K562 (cell line): Measurements from ENCODE around the gene ADAM10.

ENCODE experiments used
- CBX8 ChIP-seq: fragments of 200-600 bp; sonication (generic); IDR thresholded peaks from 2 replicates; pipeline ENCODE4 v1.6.1; 2012; ENCODE audit warnings: borderline replicate concordance, mixed run types, low read depth, mild to moderate bottlenecking, moderate library complexity, mixed read lengths, low read length, control low read depth, inconsistent platforms; ENCODE audit not compliant: poor library complexity, severe bottlenecking; ENCODE audit errors: extremely low read depth
- GATA2 ChIP-seq: sonication (generic); formaldehyde crosslinking; IDR thresholded peaks from 2 replicates; pipeline ENCODE4 v1.4.0; 2020; ENCODE audit warnings: mild to moderate bottlenecking, missing genetic modification reagents
- HNRNPL ChIP-seq: fragments of 200-400 bp; formaldehyde crosslinking; IDR thresholded peaks from 2 replicates; pipeline ENCODE4 v1.6.1; 2017; ENCODE audit warnings: low read depth, mild to moderate bottlenecking, low read length
- KLF6 ChIP-seq: fragments of 250-450 bp; sonication (Bioruptor Pico); IDR thresholded peaks from 2 replicates; pipeline ENCODE4 v1.4.0; 2020; ENCODE audit warnings: mild to moderate bottlenecking, moderate library complexity, borderline replicate concordance
- SRSF1 ChIP-seq: fragments of 200-400 bp; formaldehyde crosslinking; IDR thresholded peaks from 2 replicates; pipeline ENCODE4 v1.6.1; 2017; ENCODE audit warnings: mild to moderate bottlenecking, low read depth, low read length, moderate library complexity
- TF ChIP-seq, protein P1 (sequence below): sonication (generic); formaldehyde crosslinking; IDR thresholded peaks from 2 replicates; pipeline ENCODE4 v1.8.0; 2023; ENCODE audit warnings: mild to moderate bottlenecking, missing genetic modification reagents
- TF ChIP-seq, protein P2 (sequence below), 3 experiments: IDR thresholded peaks in 2 of 3; conservative IDR thresholded peaks in 1 of 3; 2 replicates each; pipeline ENCODE4 v1.5.1; 2011 to 2012; ENCODE audit warnings: low read length in 3 of 3, mild to moderate bottlenecking in 3 of 3, control low read depth in 2 of 3, improper control_type of control experiment in 1 of 3, inconsistent platforms in 1 of 3, low read depth in 1 of 3, mixed read lengths in 1 of 3, moderate library complexity in 1 of 3; ENCODE audit not compliant: insufficient read depth in 2 of 3
- TF ChIP-seq, protein P3 (sequence below): fragments of 450-650 bp; formaldehyde crosslinking; IDR thresholded peaks from 2 replicates; pipeline ENCODE4 v1.4.0; 2022; ENCODE audit warnings: missing genetic modification characterization

DNA sequence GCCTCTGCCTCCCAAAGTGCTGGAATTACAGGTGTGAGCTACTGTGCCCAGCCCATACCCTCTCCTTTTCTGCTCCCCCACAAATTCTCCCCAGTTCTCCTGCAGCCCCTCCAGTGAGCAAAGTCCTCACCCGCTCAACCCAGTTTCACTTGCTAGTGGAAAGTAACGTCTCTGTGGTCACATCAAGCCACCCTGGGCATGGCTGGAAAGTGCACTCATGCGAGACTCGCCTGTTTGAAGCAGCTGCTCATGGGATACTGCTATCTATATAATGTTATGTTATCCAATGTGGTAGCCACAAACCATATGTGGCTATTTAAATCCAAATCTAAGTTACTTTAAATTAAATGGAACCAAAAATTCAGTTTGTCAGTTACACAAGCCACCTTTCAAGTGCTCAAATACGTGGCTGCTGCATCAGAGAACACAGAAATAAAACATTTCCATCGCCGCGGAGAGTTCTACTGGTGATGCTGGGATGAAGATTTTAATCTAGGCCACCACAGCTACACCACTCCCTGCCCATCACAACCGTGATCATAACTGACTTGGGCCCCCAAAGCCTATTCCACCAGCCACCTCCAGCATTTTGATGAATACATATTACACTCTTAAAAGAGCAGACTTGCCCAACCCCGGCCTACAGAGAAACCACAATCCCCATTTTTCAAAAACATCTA lies 198.3 kb downstream of the ADAM10 start:
- TF ChIP-seq SRSF1: no peak
- TF ChIP-seq, protein P1, sequence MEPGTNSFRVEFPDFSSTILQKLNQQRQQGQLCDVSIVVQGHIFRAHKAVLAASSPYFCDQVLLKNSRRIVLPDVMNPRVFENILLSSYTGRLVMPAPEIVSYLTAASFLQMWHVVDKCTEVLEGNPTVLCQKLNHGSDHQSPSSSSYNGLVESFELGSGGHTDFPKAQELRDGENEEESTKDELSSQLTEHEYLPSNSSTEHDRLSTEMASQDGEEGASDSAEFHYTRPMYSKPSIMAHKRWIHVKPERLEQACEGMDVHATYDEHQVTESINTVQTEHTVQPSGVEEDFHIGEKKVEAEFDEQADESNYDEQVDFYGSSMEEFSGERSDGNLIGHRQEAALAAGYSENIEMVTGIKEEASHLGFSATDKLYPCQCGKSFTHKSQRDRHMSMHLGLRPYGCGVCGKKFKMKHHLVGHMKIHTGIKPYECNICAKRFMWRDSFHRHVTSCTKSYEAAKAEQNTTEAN (CRISPR knock-in tag): no peak
- TF ChIP-seq GATA2: no peak
- no peak for TF ChIP-seq CBX8
- no peak for TF ChIP-seq KLF6 (CRISPR knock-in tag)
- TF ChIP-seq, protein P2, sequence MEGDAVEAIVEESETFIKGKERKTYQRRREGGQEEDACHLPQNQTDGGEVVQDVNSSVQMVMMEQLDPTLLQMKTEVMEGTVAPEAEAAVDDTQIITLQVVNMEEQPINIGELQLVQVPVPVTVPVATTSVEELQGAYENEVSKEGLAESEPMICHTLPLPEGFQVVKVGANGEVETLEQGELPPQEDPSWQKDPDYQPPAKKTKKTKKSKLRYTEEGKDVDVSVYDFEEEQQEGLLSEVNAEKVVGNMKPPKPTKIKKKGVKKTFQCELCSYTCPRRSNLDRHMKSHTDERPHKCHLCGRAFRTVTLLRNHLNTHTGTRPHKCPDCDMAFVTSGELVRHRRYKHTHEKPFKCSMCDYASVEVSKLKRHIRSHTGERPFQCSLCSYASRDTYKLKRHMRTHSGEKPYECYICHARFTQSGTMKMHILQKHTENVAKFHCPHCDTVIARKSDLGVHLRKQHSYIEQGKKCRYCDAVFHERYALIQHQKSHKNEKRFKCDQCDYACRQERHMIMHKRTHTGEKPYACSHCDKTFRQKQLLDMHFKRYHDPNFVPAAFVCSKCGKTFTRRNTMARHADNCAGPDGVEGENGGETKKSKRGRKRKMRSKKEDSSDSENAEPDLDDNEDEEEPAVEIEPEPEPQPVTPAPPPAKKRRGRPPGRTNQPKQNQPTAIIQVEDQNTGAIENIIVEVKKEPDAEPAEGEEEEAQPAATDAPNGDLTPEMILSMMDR (IDR thresholded peaks at IDR 0.05 in 2 of 3, conservative IDR thresholded peaks at IDR 0.05 in 1 of 3; ENCODE audit: insufficient read depth in 2 of 3, low read depth in 1 of 3, low read length in 3 of 3): no peak
- TF ChIP-seq, protein P3, sequence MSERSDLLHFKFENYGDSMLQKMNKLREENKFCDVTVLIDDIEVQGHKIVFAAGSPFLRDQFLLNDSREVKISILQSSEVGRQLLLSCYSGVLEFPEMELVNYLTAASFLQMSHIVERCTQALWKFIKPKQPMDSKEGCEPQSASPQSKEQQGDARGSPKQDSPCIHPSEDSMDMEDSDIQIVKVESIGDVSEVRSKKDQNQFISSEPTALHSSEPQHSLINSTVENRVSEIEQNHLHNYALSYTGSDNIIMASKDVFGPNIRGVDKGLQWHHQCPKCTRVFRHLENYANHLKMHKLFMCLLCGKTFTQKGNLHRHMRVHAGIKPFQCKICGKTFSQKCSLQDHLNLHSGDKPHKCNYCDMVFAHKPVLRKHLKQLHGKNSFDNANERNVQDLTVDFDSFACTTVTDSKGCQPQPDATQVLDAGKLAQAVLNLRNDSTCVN (CRISPR knock-in tag): no peak
- no peak for TF ChIP-seq HNRNPL
